Posterior vena cava (tissue), 2 donors: ENCODE results near the gene ATP2A1. TPM values are rescaled to one million over a fixed set of nuclear protein-coding genes. Genes with fewer than 3 reads are reported as not detected.
"Not testable (repeated sequence)": the region's sequence is repeated elsewhere in the genome, so short reads cannot be mapped to it uniquely, and the experiment has no call there.

ENCODE experiments used
- DNase-seq: peaks from one replicate; pipeline ENCODE4 v3.0.0-alpha.2; 2020; ENCODE audit warnings: low spot score
- intact Hi-C, 2 donors: fragments of 100-400 bp; cut with DNase I; formaldehyde crosslinking; loops; one replicate each; pipeline versions ENCODE4 v1.14.1 to v1.14.2; 2022 to 2023
- total RNA-seq, 2 donors: library from RNA; stranded (reverse); fragmentation: NEBNext Ultra II Directional; extraction: Animal tissue kit (Norgen Biotek cat#: 25700); gene quantifications; one replicate each; pipeline ENCODE4 v1.2.1, GENCODE V29; 2021
- donor health status: DM: yes; HTN: yes; CAD: no.
- donor health status: DM: yes; HTN: yes; CAD: no.

Gene ATP2A1
- total RNA-seq, 2 donors from 2014 or later: 0.42 to 1.3 TPM

DNA sequence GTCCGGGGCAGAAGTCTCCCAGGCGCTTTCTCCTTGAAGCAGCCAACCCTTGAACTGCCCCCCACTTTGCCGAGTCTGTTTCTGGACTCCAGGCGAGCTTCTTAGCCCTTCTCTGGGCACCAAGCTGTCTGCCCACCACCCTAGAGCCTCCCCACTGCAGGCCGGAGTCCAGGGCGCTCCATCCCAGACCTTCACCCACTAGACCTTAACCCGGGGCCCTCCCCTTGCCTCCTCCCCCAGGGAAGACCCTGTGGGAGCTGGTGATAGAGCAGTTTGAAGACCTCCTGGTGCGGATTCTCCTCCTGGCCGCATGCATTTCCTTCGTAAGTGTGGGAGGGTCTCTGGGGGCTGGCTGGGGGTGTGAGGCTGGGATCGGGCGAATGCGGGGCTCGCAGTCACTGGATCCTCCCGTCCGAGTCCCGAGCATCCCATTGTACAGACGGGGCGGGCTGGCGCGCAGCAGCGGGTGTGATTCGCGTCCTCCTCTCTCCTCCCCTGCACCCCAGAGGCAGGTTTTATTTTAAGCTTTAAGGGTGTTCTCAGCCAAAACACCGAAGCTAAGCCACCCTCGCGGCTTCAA, 1.1 kb downstream of the ATP2A1 start:
- intact Hi-C loops: no loop called here
- no peak for DNase-seq

DNA sequence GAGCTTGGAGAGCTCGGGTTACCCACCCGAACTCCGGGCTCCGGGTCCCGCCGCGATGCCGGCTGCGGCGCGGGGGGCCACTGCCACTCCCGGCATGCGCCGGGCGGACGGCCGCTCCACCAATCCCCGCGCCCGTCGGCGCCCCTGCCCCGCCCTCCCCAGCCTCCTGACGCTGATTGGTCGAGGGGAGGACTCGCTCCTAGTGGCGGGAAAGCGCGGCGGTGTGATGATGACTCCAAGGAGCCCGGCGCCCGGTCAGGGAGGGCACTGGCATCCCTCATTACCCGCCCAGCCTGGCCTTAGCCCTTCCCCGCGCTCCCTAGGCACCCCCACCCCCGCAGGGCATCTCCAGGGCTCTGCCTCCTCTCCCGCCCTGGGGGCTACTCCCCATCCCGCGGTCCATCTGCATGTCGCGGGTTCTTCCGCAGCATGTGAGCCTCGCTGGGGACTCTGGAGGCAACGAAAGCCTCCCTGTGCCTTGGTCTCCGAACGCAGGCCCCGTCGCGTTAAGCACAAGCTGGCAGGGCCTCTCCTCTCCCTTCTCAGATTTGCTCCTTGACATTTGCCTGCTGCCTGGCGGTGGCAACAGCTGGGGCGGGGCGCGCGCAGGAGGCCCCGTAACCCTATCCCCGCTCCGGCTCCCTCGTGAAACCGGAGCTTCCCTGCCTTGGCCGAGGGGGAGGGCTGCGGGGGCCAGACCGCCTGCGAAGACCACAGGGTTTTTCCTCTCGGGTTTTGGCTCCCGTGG, 1.7 kb downstream of the ATP2A1 start:
- intact Hi-C loops: no loop called here
- DNase-seq: peak; percentile 96

DNA sequence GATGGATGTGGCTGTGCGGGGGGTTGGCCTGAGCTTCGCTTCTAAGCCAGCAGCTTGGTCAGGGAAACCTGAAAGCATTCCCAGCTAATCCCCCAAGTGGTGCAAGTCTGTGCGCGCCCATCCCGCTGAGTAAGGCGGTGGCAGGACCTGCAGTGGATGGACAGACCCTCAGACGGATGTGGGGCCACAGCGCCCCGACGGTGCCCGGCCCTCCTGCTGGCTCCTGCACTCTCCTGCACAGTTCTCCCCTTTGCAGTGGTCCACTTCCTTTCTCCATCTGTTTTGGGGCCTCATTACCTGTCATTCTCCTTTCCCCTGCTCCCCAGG, 2.3 kb downstream of the ATP2A1 start:
- DNase-seq: no peak
- intact Hi-C loops: no loop called here

DNA sequence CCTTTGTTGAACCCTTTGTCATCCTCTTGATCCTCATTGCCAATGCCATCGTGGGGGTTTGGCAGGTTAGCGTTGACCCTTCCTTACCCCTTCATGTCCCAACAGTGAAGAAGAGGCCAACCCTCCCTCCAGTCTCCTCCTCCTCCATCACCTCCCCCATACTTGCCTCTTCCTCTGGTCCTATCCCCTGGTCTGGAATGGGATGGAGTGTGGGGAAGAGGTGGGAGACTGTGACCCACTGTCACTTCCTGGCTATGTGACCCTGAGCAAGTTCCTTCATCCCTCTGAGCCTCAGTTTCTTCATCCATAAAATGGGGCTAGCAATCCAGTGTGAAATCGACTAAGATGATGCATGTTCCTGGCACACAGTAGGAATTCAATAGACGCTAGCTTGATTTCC, 2.7 kb downstream of the ATP2A1 start:
- no peak for DNase-seq
- intact Hi-C loops: no loop called here

DNA sequence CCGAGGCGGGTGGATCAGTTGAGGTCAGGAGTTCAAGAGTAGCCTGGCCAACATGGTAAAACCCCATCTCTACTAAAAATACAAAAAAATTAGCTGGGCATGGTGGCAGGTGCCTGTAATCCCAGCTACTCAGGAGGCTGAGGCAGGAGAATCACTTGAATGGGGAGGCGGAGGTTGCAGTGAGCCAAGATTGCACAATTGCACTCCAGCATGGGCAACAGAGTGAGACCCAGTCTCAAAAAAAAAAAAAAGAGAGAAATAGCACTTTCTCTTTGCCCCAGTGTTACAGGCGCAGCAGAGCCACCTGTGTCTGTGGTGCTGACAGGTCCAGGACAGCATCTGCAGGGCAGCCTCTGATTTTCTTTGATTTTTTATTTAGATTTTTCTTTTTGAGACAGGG, 3.3 kb downstream of the ATP2A1 start:
- DNase-seq, intact Hi-C loops: not testable (repeated sequence)

DNA sequence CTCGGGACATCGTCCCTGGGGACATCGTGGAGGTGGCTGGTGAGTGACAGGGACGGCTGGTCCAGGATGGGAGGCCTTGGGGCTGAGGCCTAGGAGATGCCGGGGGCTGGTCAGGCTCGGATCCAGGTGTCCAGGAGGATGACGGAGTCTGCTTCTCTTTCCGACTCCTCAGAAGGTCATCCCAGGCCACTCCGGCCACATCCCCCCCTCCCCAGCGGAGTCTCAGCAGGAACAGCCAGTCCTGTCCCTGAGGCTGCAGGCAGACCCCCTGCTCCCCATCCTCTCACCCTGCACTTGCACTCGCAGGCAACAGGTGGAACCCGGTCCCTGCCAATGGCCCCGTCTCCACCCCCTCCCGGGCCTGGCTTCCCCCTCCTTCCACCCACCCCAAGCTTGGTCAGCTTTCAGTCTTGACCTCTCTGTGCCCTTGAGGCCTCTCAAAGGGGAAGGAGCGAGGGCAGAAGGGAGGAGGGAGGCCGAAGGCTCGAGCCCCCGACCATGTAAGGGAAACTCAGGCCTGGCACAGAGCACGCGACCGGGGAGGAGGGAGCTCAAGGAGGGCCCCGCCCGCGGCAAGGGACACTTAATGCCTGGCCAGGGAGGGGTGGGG, 4.4 kb downstream of the ATP2A1 start:
- intact Hi-C loops: no loop called here
- DNase-seq: no peak

DNA sequence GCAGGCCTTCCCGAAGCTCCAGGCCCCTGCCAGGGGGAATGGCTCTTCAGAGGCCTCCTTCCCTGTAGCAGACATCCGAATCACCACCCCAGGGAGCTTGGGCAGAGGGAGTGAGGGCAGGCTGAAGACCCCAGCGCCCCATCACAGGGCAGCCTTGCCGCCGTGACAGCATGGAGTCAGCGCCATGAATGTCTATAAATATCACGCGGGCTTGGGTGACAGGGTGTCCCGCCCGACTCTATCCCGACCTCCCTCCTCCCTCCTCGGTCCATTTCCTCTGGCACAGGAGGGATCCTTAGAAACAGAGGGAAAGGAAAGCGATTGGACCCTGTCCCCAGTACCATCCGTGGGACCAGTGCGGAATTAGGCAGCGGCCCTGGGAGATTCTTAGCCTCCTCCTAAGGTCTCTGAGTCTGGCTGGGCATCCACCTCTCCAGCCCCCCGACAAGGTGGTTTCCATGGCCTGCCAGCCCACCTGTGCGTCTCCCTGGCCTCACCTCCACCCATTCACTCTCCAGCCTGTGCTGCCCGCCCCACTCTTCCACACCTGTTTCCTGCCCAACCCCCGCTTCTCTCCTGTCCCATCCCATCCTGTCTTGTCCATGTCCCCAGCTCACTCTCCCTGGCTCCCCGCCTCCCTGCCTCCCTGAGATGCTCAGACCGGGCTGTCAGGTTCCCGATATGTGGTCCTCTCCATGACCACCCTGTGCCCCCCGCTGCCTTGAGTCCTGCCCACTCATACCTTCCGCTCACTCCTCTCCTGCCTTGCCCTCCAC, 5.1 kb downstream of the ATP2A1 start:
- no peak for DNase-seq
- intact Hi-C loops: no loop called here

DNA sequence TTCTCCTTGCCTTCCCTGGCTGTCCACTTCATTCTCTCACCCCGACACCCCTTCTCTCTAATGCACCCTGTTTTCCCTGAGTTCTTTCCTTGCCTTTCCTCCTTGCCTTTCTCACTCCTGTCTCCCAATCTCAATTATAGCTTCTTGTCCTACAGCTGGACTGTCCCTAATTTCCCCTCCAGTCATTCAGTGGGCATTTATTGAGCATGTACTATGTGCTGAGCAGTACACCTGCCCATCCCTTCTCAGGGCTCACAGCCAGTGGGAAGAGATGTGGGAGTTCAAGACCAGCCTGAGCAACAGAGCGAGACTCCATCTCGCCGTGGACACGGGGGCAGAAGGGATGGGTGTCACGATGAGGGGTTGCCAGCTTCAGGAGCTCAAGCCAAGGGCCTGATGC, 5.8 kb downstream of the ATP2A1 start:
- no peak for DNase-seq
- intact Hi-C loops: no loop called here

DNA sequence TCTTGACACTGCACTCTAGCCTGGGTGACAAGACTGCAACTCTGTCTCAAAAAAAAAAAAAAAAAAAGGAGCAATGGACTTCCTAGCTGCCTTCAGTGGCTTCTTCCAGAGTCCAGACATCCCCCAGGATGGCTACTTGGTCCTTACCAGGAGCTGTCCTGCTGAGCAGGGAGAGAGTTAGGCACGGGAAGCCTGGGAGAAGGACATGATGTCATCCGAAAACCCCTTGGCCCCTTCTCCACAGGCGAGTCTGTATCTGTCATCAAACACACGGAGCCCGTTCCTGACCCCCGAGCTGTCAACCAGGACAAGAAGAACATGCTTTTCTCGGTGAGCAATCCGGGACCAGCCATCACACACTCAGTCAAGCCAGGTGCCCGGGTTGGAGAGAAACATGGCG, 8.7 kb downstream of the ATP2A1 start:
- intact Hi-C loops: no loop called here
- DNase-seq: no peak

DNA sequence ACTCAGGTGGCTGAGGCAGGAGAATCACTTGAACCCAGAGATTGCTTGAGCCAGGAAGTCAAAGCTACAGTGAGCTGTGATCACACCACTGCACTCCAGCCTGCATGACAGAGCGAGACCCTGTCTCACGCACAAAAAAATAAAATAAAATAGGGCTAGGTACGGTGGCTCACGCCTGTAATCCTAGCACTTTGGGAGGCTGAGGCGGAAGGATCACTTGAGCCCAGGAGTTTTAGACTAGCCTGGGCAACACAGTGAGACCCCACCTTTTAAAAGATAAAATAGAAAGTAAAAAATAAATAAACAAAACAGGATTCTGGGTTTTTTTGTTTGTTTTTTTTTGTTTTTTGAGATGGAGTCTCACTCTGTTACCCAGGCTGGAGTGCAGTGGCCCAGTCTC, 12.1 kb downstream of the ATP2A1 start:
- intact Hi-C loops, DNase-seq: not testable (repeated sequence)

DNA sequence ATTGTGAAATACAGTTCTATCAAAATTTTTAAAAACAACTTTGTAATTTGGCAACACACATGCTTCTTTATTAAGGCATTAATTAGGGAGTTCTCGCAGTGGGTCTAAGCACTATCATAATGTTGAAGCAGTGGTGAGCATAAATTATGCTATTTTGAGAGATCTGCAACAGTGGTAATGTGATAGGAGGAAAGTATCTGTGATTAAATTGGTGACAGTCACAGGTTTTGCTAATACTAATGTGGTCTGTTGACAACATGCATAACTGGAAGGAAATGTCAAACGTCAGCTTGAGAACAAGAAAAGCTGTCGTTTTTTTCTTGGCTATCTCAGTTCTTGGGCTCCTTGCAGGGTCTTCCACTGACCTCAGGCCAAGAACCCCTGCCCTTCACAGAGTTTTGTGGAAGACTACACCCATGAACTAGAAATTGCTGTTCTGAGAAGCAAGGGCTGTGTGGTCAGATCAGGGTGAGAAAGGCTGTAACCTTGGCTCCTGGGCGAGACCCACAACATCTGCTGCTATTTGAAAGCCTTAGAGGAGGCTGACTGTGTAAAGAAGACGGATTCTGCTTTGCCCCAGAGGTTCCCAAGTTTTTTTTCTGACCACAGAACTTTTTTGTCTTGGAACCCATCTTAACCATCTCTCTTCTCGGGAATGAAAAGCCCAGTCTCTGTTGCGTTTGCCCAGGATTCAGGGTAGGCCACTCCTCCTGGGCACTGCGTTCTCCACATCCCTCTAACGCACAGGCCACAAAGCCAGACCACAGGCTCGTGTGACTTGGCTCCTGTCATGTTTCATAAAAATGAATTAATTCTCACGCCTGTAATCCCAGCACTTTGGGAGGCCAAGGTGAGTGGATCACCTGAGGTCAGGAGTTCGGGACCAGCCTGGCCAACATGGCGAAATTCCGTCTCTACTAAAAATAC, 13.9 kb downstream of the ATP2A1 start:
- intact Hi-C loops: no loop called here
- DNase-seq: no peak

DNA sequence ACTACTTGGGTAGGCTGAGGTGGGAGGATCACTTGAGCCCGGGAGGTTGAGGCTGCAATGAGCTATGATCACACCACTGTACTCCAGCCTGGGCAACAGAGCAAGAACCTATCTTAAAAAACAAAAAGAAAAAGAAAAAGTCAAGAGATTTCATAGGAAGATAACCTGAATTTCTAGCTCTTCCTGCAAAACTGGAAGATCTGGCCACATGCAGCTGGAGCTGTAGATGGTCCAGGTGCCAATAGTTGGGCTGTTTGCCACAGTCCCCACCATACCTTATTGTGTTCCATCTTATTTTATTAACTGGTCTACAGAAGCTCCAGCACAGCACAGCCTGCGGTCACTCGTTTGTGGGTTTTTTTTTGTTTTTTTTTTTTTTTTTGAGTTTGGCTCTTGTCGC, 15.0 kb downstream of the ATP2A1 start:
- intact Hi-C loops: no loop called here

DNA sequence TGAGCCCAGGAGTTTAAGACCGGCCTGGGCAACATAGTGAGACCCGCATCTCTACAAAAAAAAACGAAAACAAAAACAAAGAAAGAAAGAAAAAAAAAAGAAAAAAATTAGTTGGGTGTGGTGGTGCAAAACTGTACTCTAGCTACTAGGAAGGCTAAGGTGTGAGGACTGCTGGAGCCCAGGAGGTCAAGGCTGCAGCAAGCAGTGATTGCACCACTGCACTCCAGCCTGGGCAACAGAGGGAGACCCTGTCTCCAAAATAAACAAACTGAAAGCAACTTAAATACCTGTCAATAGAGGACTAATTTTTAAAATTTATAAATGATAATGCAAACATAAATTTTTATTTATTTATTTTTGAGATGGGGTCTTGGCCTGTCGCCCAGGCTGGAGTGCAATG, 17.3 kb downstream of the ATP2A1 start:
- intact Hi-C loops: no loop called here
- DNase-seq: no peak

More for the DNA sequence above, 15.0 kb downstream of the ATP2A1 start:
- no peak for DNase-seq

DNA sequence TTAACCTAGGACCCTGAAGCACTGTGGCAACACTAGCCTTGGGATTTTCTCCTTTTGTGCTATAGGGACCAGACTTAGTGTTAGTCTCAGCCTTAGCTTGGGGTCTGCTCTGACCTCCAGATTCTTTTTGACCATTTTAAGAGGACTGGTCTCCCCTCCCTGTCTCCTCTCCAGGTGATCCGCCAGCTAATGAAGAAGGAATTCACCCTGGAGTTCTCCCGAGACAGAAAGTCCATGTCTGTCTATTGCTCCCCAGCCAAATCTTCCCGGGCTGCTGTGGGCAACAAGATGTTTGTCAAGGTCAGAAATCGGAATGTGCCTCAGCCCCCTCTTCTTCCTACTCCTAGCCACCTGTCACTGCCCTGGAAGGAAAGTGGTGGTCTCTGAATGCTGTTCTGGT, 19.5 kb downstream of the ATP2A1 start:
- no peak for DNase-seq
- intact Hi-C loops: loop anchor here in 1 of 2 donors (1.0 kb wide), 1 partner anchor 19 kb away; no protein-coding TSS in a partner anchor

DNA sequence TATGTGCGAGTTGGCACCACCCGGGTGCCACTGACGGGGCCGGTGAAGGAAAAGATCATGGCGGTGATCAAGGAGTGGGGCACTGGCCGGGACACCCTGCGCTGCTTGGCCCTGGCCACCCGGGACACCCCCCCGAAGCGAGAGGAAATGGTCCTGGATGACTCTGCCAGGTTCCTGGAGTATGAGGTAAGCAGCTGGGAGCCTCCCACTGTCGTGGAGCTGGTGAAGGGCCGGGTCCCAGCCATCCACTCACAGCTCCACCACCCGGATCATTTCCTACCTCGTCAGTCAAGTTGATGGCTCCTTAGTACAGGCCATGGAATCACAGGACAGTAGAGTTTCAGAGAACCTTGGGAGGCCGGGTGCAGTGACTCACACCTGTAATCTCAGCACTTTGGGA, 20.0 kb downstream of the ATP2A1 start:
- intact Hi-C loops: no loop called here
- DNase-seq: no peak

DNA sequence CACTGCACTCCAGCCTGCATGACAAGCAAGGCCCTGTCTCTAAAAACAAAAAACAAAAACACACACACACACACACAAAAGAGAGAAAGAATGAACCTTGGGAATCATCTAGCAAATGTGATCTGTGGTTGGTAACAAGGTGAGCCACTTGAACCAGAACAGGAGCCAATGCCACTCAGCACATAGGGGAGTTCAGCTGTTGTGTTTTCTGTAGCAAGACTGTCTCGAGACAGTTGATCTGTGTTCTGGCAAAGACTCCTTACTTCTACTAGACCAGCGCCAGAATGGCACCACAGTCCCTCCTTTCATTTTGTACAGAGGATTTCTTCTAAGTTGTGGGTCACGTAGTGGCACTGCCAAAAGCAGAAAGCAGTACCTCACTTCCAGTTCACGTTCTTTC, 20.7 kb downstream of the ATP2A1 start:
- no peak for DNase-seq
- intact Hi-C loops: no loop called here

DNA sequence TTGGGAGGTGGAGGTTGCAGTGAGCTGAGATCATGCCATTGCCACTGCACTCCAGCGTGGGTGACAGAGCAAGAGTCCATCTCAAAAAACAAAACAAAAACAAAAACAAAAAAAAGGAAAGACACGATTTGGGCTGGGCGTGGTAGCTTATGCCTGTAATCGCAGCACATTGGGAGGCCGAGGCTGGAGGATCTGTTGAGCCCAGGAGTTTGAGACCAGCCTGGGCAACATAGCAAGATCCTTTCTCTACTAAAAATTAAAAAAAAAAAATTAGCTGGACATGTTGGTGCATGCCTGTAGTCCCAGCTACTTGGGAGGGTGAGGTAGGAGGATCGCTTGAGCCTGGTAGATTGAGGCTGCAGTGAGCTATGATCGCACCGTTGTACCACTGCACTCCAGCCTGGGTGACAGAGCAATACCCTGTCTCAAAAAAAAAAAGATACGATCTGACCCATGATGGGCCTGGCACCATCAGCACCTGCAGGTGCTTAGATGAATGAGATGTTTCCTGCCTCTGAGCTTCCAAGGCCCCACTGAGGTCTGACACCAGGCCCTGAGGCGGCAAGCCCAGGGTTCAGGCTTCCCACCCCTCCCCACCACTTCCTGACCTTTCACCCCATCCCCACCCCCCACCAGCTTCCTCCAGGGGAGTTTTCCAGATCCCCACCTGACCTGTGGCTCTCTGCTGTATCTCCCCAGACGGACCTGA, 21.7 kb downstream of the ATP2A1 start:
- intact Hi-C loops: no loop called here
- DNase-seq: no peak

DNA sequence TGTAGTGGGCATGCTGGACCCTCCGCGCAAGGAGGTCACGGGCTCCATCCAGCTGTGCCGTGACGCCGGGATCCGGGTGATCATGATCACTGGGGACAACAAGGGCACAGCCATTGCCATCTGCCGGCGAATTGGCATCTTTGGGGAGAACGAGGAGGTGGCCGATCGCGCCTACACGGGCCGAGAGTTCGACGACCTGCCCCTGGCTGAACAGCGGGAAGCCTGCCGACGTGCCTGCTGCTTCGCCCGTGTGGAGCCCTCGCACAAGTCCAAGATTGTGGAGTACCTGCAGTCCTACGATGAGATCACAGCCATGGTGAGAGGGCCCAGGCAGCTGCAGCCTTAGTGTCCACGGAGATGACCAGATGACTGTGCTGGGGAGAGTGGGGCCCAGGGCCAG, 22.3 kb downstream of the ATP2A1 start:
- intact Hi-C loops: no loop called here
- no peak for DNase-seq

DNA sequence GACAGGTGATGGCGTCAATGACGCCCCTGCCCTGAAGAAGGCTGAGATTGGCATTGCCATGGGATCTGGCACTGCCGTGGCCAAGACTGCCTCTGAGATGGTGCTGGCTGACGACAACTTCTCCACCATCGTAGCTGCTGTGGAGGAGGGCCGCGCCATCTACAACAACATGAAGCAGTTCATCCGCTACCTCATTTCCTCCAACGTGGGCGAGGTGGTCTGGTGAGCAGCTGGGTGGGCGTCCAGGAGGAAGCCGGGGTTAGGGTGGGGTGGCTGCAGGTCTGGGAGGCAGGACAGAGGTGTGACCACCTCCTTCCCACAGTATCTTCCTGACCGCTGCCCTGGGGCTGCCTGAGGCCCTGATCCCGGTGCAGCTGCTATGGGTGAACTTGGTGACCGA, 23.6 kb downstream of the ATP2A1 start:
- no peak for DNase-seq
- intact Hi-C loops: no loop called here
